Suprapubic skin (tissue), 4 donors: ENCODE measurements around the gene SIGLEC11.

Experiments used
- CTCF ChIP-seq, 2 donors: fragments of 200-600 bp in 1 of 2; fragments of 450-650 bp in 1 of 2; sonication (generic) in 1 of 2; IDR thresholded peaks; one replicate each; pipeline ENCODE4 v1.5.1; 2016 to 2019; ENCODE audit warnings: antibody characterized with exemption in 2 of 2, mild to moderate bottlenecking in 1 of 2, moderate library complexity in 1 of 2
- POLR2A ChIP-seq, 2 donors: fragments of 450-650 bp; IDR thresholded peaks; one replicate each; pipeline ENCODE4 v1.6.1; 2017; ENCODE audit warnings: antibody characterized with exemption in 2 of 2, mild to moderate bottlenecking in 2 of 2, moderate library complexity in 2 of 2
- POLR2AphosphoS5 ChIP-seq, 3 donors: sonication (generic); formaldehyde crosslinking; IDR thresholded peaks; one replicate each; pipeline ENCODE4 v1.6.1; 2017; ENCODE audit warnings: antibody characterized with exemption in 3 of 3

- TF ChIP-seq CTCF (IDR thresholded peaks at IDR 0.05) (no peak), POLR2A (IDR thresholded peaks at IDR 0.05) (no peak), POLR2AphosphoS5 (IDR thresholded peaks at IDR 0.05) (no peak)
Observed at GRCh38 chr19:49938662-49939061, 22.3 kb downstream of the SIGLEC11 start.
